GM21619 (cell line): ENCODE data around the gene LMCD1.

Experiments used
- ATAC-seq: cut with Tn5 transposase; IDR thresholded peaks from one replicate; pipeline ENCODE4 v1.9.1; 2021; ENCODE audit not compliant: unreplicated experiment

The LMCD1 gene

DNA sequence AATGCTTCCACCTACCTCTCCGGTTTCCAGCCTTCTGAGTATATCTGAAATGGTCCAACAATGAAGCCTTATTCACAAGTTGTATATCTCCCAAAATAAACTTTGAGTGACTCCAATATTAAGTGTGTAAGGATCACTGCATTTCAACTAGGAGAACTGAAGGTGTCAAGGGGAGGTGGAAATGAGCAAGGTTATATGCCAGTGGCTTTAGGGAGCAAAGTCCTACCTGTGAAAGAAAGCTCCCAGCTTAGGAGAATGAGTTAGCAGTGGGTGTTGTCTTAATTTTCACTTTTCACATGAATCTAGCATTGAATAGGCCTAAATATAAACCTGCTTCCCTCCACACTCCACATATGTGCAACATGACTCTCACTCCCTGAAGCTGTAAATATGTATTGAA, 29.0 kb downstream of the LMCD1 start:
- ATAC-seq = no peak

DNA sequence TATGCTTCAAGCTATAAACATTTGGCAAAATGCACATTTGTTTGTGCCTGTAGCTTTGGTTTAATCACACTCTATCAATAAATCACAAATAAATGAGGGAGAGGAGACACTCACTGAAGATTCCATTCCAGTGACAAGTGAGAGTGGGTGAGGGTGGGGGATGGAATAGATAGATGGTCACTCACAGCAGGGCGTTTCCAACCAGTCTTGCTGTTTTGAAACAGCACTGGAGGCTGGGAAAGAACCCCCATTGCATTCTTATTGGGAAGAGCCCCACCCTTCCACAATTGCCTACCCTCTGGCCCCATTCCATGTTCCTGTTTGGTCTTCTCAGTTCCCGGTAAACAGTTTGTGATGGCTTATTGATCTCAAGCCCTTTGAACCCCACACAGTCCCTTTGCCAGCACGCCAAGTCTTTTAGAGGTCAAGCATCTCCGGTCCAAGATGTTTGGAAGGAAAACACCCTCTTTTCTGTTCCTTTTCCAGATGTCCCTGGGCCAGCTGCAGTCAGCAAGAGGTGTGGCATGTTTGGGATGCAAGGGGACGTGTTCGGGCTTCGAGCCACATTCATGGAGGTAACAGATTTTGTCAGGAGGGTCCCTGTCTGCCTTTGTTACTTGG, 30.7 kb downstream of the LMCD1 start:
- ATAC-seq = no peak

DNA sequence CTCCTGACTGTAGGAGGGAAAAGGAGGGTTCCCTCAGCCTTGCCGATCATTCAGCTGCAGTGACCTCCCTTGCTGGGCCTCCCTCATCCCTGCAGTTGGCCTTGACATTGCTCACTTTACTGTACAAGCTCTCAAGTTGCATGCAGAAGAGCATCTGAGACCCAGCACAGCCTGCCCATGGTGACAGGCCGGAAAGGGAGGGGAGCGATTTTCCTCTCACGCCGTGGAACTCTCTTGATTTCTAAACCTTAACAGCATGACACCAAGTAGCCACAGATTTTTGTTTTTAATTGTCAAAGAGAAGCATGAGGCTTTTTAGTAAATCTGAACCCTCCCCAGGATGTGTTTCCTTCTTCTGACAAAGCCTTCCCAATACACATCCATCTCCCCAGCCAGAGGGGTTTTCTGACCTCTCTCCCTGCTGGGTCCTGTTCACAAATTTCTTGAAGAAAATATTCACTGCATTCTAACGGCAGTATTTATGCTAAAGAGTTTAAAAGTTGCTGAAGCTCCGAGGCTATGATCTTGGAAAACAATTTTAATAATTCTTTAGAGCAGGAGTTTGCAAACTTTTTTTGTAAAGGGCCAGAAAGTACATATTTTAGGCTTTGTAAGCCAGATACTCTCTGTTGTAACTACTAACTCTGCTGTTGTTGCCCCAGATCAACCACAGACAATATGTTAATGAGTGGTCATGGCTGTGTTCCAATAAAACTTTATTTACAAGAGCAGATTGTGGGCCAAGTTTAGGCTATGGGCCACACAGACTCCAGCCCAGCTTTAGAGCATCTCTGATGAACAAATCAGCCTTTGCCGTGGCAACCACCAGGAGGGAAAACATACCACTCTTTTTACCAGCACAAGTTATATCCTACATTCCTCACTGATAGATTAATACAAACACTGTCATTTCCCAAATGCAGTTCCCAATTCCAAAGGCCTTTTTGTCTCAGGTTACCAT, 34.8 kb downstream of the LMCD1 start:
- no peak for ATAC-seq

DNA sequence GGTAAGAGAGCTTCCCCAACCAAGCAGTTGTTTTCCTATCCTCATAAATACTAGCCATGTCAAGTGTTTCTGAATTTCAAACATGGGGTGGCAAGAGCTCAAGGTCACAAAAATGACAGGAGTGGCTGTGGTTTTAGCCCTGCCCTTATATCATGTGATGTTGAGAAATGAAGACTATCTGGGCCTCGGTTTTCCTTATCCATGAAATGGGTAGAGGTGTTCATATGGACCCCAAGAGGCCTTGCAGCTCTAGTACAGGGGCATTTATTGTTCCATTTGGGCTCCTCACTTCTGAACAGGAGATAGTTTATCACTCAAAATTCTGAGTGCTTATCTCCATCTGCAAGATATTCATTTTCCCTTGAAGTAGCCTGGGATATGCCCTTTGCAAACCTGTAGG, 35.8 kb downstream of the LMCD1 start:
- ATAC-seq = no peak

DNA sequence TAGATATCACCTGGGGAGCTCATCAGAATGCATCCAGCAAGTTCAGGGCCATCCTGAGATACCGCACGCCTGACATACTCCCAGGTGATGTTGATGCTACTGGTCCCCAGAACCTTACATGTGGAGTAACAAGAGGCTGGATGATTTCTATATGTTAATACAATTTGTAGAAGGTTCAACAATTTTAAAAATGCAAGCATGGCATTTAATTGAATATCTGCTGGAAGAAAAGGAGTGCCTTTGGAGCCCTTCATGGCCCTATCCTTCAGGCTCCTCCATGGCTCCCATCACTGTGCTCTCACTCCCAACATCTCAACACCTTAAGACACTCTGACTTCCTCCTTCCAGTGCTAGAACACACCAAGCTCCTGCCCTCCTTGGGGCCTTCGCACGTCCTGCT, 36.6 kb downstream of the LMCD1 start:
- ATAC-seq = no peak

DNA sequence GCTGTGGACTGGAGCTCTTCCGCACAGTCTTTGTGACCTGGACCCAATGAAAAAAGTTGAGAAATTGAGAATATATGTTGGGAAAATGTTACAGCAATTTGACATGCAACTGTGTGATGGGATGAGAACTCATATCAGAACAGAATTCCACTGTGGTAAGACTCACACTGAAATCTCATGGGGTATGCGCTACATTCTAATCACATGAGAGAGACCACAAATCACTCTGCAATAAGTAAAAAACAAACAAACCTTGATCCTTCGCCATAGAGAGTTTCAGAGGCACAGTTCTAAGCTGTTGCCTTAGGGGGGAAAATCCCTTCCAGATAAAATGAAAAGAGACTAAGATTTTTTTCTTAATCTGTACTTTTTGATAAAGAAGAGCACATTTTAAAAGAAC, 37.3 kb downstream of the LMCD1 start:
- ATAC-seq = no peak

DNA sequence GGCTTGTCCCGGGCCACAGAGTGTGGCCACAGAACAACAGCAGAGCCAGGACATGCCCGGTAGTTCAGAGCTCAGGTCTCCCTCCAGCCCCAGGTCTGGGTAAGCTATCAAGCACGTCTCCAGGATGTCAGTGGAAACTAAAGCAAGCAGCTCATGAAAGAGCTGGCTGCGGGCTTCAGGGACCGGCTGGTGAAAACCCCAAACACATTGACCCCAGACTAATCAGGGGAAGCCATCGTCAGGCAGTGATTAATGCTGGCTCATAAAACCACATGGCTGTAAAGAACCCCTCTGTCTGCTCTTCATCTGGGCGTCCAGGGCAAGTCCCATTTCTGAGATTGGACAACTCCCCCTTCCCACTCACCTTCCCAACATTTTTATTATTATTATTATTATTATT, 37.8 kb downstream of the LMCD1 start:
- ATAC-seq = no peak

DNA sequence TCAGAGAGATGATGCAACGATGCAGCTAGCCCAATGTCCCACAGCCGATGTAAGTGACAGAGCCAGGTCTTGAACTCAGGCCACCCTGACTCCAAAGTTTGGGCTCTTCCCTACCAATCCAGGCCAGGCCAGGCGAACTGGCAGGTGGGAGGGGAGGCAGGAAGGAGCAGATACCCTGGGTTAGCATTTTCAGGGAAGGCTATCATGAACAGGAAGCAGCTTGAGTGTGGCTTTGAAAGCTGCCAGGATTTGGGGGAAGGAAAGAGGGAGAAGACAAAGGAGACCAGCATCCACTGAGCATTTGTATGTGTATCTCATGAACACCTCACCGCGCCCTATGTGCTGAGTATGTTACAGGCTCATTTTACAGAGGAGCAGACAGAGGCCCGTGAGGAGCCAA, 38.8 kb downstream of the LMCD1 start:
- no peak for ATAC-seq

DNA sequence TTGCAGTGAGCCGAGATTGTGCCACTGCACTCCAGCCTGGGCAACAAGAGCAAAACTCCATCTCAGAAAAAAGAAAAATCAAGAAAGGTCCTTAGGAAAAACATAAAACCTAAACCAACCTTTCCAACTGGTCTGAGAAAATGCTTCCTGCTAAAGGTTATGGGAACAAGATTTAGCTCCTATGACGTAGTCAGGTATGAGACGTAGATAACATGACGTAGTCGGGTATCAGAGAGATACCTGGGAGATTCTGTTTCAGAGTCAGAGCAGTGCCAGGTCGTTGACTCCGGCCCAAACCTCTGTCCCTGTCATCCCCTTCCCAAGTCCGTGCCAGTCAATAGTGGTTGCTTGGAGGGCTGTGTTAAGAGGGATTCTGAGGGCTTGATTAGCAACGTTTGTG, 39.9 kb downstream of the LMCD1 start:
- no peak for ATAC-seq

DNA sequence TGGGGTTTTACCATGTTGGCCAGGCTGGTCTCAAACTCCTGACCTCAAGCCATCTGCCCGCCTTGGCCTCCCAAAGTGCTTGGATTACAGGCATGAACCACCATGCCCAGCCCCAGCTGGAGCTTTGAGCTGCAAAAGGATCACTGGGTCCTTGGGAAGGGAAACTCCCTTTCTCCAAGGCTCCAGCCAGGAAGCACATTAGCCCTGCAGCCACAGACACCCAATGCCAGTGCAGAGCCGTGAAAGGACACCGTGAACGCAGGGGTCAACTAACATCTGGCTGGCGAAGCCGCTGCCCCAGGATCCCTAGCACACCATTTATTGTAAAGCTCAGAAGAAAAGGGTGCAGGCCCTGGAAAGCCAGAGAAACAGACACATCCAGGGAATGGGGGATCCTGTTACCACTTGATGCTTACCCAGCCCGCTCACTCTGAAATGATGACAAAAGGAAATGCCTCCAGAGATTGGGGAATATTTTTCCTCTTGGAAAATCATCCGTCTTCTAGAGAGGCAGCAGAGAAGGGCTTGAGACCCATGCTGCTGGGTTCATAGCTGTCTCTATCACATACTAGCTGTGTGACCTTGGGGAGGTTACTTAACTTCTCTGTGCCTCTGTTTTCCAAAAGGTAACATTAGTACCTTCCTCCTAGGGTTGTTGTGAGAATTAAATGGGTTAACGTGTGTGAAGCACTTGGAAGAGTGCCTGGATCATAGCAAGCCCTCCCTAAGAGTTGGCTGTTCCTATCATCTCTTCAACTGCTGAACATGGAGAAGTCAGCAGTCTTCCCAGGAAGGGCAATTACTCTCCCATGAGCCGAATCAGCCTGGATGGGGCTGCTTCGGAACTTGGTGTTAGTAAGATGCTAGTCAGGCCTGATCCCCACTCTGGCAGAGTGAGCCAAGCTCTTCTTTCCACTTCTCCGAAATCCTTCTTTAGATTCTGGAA, 40.8 kb downstream of the LMCD1 start:
- no peak for ATAC-seq

DNA sequence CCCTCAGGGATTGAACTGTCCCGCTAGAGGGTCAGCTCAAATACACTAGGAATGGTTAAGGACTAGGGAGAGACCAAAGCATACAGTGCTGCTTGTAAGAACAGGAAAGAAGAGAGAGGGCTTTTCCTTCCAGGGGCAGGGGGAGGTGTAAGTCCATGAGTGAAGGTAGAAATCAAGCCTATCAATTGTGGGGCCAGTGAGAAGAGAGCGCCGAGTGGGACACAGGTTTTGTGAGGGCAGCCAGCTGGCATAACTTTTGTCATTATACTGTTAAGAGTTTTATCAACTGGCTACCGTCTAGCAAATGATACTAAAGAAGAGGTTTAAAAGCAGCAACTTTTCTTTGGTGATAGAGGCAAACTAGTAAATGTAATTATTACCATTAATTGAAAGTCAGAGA, 45.0 kb downstream of the LMCD1 start:
- ATAC-seq = no peak

DNA sequence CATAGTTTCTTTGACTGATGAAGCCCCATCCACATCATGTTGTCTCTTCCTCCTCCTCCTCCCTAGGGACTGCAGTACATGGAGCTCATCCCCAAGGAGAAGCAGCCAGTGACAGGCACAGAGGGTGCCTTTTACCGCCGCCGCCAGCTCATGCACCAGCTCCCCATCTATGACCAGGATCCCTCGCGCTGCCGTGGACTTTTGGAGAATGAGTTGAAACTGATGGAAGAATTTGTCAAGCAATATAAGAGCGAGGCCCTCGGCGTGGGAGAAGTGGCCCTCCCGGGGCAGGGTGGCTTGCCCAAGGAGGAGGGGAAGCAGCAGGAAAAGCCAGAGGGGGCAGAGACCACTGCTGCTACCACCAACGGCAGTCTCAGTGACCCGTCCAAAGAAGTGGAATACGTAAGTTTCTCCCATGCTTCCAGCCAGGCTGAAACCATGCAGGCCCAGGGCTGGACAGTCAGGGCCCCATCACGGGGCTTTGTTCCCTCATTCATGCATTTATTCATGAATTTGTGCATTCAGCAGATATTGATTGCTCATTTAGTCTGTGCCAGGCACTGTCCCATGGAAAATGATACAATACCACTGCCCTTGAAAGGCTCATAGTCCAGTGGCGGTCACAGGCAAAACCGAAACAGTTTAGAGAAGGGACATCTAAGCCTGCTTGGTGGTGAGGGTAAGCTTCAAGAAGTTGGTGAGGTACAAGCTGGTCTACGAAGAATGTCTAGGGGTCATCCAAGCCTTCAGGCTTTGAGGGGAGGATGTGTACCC, 47.1 kb downstream of the LMCD1 start:
- ATAC-seq = no peak

DNA sequence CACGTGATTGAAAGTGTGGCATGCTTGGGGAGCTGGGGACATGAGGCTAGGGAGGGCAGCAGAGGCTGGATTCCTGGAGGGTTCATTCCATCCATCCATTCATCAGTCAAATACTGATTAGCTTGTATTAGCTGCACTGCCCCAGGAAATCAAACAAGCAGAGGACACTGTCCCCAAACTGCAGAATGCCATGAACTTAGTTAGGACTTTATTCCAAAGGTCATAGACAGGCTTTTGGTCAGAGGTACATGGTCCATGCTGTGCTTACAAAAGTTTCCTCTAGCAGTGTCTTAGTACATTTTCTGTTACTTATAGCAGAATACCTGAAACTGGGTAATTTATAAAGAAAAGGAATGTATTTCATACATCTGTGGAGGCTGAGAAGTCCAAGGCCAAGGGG, 47.7 kb downstream of the LMCD1 start:
- no peak for ATAC-seq

DNA sequence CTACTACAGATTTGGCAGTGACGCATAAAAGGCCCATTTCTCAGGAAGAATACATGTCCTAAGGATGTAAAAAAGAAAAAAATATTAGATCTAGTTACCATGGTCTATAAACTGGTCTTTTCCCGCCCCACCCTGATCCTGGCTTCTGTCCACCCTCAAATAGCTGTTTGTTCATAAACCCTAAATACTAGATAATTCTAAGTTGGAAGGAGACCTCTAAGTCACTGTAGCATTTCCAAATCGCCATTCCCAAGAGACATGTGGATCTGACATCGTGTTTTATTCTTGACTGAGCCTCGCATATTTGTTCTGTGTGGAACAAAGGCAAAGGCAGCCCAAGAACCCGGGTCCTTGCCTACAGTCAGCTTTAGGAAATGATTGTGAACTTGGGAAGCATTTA, 49.0 kb downstream of the LMCD1 start:
- ATAC-seq = no peak

DNA sequence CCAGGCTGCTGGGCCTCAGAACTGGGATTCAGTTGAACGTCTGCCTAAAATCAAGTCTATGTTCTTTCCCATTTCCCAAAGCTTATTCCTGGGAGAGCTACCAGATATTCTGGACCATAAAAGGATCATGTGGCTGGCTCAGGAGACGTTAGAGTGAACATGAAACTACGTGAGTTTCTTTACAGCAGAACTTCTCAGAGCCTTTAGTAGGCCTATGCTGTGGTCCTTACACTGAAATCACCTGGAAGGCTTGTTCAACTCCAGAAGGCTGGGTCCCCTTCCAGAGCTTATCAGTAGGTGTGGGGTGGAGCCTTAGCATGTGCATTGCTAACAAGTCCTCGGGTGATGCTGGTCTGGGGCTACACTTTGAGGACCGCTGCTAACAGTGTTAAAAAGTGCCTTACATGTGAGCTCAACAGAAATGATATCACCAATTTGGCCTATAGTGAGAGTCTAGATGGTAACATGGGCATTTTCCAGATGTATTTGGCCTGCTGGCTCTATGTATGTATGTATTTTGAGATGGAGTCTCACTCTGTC, 50.7 kb downstream of the LMCD1 start:
- ATAC-seq = no peak

DNA sequence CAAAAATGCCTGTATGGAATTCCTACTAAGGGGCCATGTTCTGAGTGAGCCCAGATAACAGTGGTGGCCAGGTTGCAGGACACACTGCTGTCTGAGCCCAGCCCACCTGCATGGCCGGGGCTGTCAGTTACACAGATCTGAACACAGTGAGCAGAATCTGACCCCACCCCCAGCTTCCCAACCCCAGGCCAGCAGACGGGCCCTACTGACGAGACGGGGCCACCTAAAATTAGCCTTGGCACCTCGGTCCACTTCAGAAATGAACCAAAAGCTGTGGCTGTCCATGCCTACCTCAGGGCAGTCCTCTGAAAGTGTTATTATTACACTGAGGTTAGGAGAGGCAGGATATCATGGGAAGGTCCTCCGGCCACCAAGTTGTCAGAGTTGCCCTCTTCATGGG, 51.8 kb downstream of the LMCD1 start:
- ATAC-seq = no peak

DNA sequence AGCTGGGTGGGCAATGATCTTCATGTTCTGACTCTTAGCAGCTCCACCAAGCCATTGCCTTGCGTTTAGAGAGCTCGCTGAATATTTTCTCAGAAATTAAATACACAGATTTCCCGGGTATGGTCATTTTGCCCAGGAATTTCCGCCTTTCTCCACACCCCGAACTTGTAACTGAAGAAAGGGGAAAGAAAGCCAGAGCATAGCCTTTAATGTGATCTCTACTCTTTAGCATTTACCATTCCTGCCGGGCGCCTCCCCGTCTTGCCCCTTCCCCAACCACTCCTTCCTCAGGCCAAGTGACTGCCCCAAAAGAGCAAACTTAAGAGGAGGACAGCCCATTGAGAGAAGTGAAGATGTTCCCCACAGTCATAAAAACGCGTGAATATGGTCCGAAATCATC, 53.1 kb downstream of the LMCD1 start:
- ATAC-seq = no peak

DNA sequence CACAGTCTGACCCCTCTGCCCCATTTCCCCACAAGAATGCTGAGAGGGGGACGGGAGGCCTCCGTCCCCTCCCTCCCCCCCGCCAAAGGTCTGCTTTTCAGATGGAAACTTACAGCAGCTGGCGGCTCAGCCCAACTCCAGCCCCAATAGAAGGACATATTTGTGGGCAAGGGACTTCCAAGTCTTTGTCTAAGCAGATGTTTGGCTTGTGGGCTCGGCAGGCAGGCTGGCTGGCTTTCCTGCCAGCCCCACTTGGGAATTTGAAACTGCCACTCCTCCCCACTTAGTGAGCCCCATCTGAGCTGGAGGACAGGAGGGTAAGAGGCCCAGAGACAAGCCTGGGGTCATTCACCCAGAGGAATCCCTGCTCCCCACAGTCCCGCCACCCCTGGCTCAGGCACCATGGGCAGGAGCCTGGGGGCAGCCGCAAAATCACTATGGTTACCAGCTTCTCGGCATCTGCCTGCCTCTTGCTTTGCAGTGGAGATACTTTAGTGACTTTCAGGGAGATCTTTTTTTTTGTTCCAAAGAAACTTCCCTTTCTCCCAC, 53.6 kb downstream of the LMCD1 start:
- no peak for ATAC-seq

DNA sequence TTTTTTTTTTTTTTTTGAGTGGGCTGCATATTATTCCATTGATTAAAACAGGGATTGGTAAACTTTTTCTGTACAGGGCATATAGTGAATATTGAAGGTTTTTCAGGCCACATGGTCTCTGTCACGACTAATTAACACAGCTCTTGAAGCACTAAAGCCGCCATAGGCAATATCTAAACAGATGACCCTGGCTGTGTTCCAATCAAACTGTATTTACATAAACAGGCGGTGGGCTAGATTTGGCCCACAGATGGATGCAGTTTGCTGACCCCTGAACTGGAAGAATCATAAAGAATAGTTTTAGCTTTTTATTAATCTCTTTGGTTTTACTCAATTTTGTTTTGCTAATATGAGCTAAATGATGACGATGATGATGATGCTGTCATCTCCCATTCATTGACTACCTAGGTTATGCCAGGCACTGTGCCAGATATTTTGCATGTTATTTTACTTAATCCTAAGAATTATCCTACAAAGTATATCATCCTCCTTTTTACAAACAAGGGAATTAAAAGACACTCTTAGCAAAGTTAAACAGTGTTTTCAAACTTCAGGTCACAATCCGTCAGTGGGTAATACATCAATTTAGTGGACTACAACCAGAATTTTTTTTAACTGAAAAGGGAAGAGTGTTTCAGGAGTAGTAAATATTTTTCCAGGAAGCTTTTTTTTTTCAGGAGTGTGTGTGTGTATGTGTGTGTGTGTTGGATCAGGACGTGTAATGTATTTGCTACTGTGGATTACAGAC, 54.3 kb downstream of the LMCD1 start:
- no peak for ATAC-seq
